Measurements from ENCODE around the gene ZNF25. TPM values are rescaled to one million over a fixed set of nuclear protein-coding genes. Genes with fewer than 3 reads are reported as not detected.
"Not testable (repeated sequence)": the region's sequence is repeated elsewhere in the genome, so short reads cannot be mapped to it uniquely, and the experiment has no call there.

ZNF25 gene
- polyA plus RNA-seq, 4 donors, result 13.3 to 22.8 (median 16.8) TPM

DNA sequence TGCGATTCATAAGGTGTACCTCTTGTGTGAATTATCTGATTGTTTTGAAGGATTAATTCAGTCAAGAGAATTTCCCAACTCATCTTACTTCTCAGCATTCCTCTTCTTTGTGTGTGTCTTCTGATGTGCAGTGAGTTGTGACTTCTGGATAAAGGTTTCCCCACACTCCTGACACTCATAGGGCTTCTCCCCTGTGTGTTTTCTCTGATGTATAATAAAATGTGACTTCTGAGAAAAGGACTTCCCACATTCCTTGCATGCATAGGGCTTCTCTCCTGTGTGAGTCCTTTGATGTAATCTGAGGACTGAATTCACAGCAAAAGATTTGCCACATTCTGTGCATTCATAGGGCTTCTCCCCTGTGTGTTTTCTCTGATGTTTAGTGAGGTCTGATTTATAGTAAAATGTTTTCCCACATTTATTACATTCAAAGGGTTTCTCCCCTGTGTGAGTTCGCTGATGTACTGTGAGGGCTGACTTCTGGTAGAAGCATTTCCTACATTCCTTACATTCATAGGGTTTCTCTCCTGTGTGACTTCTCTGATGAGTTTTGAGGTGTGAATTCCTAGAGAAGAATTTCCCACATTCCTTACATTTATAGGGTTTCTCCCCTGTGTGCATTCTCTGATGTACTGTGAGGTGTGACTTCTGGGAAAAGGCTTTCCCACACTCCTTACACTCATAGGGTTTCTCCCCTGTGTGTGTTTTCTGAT is 24.2 kb downstream of the ZNF25 start:
- no peak for DNase-seq (ENCODE audit: low read depth in 4 of 4, low spot score in 3 of 4)

DNA sequence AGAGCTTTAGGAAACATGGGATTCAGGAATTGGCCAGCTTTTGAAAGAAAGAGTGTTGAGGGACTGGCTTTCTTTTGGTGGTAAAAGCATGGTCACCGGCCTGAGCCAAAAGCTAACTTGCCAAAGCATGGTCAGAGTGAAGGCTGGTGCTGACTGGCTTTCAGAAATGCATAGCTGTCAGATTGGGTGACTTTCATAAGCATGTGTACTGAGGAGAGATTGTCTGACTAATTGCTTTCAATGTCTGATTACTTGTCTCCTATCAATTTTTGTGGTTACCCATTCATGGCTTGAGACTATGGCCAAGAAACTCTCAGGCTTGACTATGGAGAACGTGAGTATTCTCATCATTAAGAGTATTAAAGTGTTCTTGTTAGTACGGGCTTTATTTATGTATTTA is 28.2 kb downstream of the ZNF25 start:
- DNase-seq (ENCODE audit: low read depth in 4 of 4, low spot score in 3 of 4), result no peak

DNA sequence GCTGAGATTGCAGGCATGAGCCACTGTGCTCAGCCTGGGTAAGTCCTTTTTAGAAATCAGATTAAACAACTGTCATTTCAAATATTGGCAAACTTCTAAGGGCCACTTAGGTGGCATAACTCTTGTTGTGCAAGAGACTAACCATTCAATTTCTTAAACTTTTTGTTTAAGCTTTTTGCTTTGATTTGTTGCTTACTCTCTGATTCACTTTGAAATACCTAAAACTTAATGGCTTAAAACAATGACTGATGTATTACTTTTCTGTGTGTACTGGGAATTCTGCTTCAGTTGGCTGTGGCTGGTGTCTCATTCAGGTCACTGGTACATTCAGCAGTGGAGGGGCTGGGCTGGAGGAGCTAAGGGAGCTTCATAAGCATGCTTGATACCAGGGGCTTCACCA is 28.9 kb downstream of the ZNF25 start:
- DNase-seq (ENCODE audit: low read depth in 4 of 4, low spot score in 3 of 4), result no peak

DNA sequence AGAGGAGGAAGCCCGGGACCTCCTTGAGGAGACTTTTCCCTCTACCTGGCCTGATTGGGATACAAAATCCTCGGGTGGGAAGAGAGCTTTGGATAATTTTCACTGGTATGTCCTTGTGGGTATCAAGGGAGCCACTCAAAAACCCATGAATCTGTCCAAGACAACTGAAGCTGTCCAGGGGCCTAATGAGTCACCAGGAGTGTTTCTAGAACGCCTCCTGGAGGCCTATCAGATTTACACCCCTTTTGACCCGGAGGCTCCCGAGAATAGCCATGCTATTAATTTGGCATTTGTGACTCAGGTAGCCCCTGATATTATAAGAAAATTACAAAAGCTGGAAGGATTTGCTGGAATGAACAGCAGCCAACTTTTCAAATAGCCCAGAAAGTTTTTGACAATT is 38.6 kb downstream of the ZNF25 start:
- no peak for DNase-seq (ENCODE audit: low read depth in 4 of 4, low spot score in 3 of 4)

DNA sequence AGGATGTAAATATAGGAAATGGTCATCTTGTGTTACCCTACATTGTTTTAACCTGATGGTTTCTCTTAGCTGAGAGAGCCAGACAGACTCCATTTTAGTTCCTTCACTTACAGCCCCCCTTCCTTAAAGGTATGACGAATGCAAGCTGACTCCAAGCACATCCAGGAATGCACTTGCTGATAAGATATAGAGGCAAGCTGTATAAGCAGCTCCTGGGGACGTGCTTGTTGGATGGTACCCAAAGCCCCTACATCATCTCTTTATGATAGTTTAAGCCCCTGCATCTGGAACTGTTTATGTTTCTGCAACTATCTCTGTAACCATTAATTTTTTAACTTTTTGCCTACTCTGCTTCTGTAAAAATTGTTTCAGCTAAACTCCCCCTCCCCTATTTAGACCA is 41.7 kb downstream of the ZNF25 start:
- no peak for DNase-seq (ENCODE audit: low read depth in 4 of 4, low spot score in 3 of 4)

DNA sequence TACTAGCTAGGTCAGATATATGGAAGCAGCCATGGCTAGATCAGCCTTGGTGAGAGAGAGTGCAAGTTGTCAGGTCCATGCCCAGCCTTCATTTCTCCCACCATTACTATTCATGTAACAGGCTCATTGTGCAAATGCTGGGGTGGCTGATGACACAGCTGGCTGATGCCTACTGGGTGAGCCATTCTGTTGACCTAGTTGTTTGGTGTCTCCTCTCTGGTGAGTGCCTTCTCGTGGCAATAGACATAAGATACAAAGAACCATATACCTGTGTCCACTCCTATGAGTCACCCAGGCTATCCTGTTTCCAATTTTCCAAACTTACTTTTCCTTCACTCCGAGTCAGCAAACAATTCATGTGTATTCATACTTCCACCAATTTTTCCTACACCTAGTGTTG is 46.0 kb downstream of the ZNF25 start:
- DNase-seq (ENCODE audit: low read depth in 4 of 4, low spot score in 3 of 4), result no peak

DNA sequence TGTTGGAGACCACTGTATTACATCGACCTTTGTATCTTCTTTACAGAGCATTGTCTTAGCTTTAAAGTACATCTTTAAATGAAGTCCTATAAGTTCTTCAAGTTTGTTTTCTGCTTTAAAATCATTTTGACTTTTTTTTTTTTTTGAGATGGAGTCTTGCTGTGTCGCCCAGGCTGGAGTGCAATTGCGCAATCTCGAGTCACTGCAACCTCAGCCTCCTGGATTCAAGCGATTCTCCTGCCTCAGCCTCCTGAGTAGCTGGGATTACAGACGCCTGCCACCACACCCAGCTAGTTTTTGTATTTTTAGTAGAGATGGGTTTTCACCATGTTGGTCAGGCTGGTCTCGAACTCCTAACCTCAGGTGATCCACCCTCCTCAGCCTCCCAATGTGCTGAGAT is 68.3 kb downstream of the ZNF25 start:
- DNase-seq (ENCODE audit: low read depth in 4 of 4, low spot score in 3 of 4), result not testable (repeated sequence)

DNA sequence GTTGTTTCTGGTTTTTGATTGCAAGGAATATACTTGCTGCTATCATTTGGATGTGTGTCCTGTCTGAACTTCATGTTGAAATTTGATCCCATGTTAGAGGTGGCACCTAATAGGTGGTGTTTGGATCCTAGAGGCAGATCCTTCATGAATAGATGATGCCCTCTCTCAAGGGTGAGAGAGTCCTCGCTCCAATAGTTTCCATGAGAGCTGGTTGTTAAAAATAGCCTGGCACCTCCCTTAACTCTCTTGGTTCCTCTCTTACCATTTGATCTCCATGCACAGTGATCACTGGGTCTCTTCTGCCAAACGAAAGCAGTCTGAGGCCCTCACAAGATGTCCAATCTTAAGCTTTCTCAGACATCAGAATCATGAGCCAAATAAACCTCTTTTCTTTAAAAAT is 70.1 kb downstream of the ZNF25 start:
- no peak for DNase-seq (ENCODE audit: low read depth in 4 of 4, low spot score in 3 of 4)

Other genes starting within 250 kb of the ZNF25 start
- 10 to 100 TPM; 28.2 to 39.3 (median 35.0) TPM for gene ZNF248, start 119.0 kb downstream of the ZNF25 start, polyA plus RNA-seq (ENCODE audit: insufficient read length in 4 of 4)
- gene ZNF33A, start 34.0 kb upstream of the ZNF25 start, polyA plus RNA-seq (ENCODE audit: insufficient read length in 4 of 4), result 10 to 100 TPM; 37.6 to 51.0 (median 47.3) TPM
- 10 to 100 TPM; 18.8 to 20.9 (median 20.3) TPM for gene ZNF37A, start 117.7 kb upstream of the ZNF25 start, polyA plus RNA-seq (ENCODE audit: insufficient read length in 4 of 4)